Uterus (tissue), 2 donors: Measurements from ENCODE around the gene FILIP1L.

ENCODE experiments used
- POLR2A ChIP-seq, 2 donors: fragments of 450-650 bp; IDR thresholded peaks; one replicate each; pipeline ENCODE4 v1.6.1; 2016; ENCODE audit warnings: antibody characterized with exemption in 2 of 2, mild to moderate bottlenecking in 1 of 2, moderate library complexity in 1 of 2
- TF ChIP-seq, protein P1 (sequence below), 4 experiments: fragments of 200-600 bp in 2 of 4; fragments of 450-650 bp in 2 of 4; sonication (generic) in 2 of 4; IDR thresholded peaks; one replicate each; pipeline ENCODE4 v1.5.1; 2016 to 2019; ENCODE audit warnings: antibody characterized with exemption in 4 of 4, mild to moderate bottlenecking in 2 of 4, moderate library complexity in 1 of 4

DNA sequence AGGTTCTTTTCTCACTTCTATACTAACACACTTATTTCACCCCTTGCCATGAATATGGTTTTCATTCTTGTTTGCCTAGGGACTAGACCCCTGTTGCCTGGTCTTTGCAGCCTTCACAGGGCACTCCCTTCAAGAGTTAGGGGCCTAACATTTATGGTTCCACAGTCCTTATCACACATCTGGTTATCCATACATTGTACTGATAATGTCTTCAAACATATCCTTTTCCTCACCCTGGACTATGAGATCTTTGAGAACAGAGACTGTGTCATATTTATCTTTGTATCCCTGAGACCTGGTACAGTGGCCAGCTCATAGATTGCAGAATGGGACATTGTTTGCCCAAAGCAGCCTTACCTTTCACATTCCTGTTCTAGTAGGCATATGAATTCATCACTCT is 190.4 kb downstream of the FILIP1L start:
- TF ChIP-seq, protein P1, sequence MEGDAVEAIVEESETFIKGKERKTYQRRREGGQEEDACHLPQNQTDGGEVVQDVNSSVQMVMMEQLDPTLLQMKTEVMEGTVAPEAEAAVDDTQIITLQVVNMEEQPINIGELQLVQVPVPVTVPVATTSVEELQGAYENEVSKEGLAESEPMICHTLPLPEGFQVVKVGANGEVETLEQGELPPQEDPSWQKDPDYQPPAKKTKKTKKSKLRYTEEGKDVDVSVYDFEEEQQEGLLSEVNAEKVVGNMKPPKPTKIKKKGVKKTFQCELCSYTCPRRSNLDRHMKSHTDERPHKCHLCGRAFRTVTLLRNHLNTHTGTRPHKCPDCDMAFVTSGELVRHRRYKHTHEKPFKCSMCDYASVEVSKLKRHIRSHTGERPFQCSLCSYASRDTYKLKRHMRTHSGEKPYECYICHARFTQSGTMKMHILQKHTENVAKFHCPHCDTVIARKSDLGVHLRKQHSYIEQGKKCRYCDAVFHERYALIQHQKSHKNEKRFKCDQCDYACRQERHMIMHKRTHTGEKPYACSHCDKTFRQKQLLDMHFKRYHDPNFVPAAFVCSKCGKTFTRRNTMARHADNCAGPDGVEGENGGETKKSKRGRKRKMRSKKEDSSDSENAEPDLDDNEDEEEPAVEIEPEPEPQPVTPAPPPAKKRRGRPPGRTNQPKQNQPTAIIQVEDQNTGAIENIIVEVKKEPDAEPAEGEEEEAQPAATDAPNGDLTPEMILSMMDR (IDR thresholded peaks at IDR 0.05): no peak
- no peak for TF ChIP-seq POLR2A (IDR thresholded peaks at IDR 0.05)
